Embryonic facial prominence (tissue), 1 donor: ENCODE measurements around the gene TRIL.

ENCODE experiments used
- DNase-seq: peaks from one replicate; pipeline ENCODE4 v3.0.0-alpha.2; 2016; ENCODE audit errors: extremely low spot score

Gene TRIL, protein sequence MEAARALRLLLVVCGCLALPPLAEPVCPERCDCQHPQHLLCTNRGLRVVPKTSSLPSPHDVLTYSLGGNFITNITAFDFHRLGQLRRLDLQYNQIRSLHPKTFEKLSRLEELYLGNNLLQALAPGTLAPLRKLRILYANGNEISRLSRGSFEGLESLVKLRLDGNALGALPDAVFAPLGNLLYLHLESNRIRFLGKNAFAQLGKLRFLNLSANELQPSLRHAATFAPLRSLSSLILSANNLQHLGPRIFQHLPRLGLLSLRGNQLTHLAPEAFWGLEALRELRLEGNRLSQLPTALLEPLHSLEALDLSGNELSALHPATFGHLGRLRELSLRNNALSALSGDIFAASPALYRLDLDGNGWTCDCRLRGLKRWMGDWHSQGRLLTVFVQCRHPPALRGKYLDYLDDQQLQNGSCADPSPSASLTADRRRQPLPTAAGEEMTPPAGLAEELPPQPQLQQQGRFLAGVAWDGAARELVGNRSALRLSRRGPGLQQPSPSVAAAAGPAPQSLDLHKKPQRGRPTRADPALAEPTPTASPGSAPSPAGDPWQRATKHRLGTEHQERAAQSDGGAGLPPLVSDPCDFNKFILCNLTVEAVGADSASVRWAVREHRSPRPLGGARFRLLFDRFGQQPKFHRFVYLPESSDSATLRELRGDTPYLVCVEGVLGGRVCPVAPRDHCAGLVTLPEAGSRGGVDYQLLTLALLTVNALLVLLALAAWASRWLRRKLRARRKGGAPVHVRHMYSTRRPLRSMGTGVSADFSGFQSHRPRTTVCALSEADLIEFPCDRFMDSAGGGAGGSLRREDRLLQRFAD

DNA sequence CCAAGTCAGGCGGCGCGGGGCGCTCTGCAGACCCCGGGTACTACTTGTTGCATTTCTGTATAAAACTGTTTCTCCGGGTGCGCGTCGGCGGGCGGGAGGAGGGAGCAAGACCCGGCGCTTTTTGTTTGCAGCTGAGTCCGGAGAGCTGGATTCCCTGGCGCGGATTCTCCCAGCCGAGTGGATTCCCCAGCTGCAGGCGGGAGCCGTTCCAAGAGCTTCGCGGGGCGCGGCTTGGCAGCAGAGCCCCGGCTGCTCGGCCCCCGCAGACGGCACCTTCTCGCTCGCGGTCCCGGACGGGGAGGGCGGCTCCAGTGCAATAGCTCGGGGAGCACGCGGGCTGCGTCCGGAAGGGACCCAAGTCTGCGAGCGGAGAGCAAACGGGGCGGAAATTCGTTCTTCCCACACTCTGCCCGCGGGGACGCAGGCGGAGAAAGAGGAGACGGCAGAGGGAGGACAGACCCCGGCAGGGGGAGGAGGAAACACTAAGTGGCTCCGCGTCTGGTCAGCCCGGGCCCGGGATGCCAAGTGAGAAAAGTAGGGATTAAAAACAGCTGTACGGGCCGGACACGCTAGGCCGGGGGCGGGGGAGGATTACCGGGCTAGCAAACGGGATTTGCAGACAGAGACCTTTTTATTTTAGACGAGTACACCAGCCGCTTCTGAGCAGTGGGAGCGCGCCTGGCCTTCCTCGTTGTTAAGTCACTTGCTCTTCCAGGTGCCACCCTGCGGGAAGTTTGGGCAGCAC is at the start of gene TRIL:
TSS of gene TRIL (minus strand) at position 96 of the 745 bp plus-strand sequence. CDS start 284 bp downstream, outside the sequence.
- peak; percentile 52 for DNase-seq

DNA sequence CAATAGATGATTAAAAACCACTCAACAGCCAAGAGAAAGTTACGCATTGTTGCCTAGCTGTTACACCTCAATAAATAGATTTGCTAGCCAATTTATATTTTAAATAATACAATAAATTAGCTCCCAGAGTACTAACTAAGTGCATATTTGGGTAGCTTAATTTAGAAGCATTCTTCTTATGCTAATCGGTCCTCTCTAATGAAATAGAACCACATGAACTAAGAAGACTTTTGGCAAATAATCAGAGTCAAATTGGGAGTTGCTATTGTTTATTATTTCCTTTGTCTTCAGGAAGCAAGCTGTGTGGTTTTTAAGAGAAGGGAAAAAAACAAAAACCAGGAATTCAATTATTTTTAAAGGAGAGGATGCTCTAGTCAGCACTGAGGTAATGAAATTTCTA is 49.0 kb upstream of the TRIL start:
- DNase-seq: no peak

DNA sequence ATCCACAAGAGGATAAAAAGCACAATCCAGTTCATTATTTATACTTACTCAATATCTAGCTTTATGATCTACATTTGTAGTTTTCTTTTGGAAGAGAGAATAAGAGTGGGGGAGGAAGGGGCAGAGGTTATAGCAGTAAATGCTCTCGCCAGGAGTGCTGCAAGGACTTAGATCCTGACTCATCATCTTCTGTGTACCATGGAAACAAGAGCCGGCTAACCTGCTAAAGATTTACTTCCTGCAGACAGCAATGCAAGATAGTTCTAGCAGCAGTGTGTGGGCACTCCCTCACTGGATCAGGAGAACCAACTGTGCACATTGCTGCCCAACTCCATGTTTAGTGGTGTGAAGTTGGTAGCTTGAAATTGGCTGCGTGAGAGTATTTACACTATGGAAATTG is 47.7 kb upstream of the TRIL start:
- no peak for DNase-seq

DNA sequence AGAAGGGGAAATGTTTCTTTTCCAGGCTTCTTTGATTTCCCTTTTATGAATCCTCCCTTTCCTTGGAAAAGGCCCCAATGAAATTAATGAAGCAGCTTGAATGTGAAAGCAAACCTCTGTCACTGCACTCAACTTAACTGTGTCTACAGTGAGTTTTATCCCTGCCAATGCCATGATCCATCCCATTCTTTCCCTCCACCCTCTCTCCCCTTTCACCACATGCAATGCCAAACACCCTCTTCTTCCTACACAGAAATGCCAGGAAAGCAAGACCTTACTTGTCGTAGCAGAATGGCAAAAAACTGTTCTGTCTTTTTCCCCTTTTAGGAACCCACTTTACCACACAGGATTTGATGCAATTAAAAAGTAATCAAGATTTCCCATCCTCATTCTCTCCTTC is 47.3 kb upstream of the TRIL start:
- DNase-seq: no peak

DNA sequence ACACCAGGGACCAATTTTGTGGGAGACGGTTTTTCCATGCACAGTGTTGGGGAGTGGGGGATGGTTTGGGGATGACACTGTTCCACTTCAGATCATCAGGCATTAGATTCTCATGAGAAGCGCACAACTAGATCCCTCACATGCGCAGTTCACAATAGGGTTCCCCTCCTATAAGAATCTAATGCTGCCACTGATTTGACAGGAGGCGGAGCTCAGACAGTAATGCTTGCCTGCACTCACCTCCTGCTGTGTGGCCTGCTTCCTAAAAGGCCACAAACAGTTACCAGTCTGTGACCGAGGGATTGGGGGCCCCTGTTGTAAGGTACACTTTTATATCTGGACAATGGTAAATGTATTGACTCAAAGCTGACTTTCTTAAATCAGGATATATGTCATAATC is 45.6 kb upstream of the TRIL start:
- no peak for DNase-seq

DNA sequence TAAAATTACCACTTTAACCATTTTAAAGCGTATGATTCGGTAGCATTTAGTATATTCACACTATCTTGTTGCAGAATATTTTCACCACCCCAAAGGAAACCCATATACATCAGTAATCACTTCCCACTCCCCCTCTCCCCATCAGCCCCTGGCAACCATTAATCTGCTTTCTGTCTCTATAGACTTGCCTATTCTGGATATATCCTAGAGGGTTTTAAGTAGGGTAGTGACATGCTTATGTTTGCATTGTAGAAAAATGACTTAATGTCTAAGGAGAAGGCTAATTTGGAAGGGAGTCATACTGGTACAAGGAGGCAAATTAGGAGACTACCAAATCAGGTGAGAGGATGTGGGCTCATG is 42.6 kb upstream of the TRIL start:
- DNase-seq: no peak

DNA sequence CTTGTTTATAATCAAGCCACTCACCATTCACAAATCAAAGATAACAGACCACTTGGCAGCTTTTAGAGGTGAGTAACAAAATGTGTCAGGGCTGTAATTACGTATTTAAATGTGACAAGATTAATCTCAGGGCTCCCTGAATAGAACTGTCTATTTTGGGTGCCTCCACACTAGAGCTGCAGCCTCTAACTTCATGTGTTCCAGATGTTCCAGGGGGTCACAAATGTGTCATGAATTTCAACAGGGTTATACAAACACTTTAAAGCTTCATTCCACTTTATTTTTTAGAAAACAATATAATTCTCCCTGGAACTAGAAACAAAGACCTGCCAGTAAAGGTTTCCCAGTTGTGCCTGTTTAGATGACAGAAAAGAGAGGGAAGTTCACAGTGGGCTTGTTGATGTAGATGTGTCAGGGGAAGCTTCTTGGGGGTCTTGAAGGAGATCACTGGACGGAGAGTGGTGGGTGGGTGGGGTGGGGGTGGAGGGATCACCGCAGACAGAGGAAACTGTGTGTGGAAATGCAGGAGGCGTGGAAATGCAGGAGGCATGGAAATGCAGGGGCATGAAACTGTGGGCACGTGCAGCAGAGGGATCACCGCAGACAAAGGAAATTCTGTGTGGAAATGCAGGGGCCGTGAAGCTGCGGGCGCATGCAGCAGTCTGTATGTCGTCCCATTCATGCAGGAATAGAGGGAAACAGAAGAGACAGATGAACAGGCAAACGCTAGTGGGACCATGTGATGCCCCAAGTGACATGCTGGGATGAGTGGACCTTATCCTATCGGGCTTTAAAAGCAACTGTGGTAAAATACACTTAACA is 42.0 kb upstream of the TRIL start:
- no peak for DNase-seq

DNA sequence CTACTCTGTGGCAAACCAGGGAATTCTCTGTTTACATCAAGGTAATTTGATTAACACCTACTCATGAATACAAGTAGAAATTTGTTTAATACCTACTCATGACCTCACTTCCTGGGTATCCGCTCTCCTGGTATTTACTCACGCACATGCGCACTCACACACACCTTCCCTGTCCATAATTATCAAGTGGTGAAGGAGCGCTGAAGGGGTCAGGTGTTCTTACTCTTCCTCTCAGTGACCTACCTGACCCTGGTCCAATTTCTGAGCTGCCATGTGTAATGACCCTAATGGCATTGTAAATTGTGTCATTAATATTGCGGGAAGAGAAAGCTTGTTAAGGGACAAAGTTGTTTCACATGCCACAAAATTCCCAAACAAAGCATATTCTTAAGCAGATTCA is 41.3 kb upstream of the TRIL start:
- no peak for DNase-seq

DNA sequence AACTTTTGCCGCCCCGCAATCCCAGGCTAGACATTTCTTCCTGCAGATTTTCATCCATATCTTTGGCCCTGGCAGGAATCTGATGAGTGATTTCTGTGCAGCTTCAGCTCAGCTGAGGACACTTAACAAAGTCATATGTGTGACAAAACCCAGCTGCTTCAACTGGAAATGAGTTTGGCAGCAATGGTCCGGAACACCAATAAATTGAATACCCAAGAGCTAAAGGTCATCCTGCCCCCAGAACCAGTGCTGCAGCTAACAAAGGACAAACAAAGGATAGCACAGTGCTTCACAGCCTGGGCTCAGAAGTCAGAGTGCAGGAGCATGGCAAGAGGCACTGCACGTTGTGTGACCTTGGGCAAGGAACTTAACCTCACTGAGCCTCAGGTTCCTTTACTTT is 40.0 kb upstream of the TRIL start:
- no peak for DNase-seq

DNA sequence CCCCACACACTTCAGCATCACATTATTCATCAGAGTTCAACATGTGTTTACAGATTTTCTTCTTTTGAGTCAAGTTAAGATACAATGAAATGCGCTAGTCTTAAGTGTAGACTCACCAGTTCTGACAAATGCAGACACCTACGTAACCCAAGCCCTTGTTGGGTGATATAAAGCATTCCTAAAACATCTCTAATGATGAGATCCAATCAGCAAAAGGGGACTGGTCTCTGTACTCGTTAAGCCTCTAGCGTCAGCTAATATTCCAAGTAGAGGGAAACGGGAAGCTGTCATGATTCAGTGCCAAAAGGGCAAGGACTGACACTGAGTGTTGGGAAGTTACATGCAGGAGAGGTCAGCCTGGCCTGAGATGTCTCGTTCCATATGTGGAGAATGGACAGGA is 38.7 kb upstream of the TRIL start:
- no peak for DNase-seq

DNA sequence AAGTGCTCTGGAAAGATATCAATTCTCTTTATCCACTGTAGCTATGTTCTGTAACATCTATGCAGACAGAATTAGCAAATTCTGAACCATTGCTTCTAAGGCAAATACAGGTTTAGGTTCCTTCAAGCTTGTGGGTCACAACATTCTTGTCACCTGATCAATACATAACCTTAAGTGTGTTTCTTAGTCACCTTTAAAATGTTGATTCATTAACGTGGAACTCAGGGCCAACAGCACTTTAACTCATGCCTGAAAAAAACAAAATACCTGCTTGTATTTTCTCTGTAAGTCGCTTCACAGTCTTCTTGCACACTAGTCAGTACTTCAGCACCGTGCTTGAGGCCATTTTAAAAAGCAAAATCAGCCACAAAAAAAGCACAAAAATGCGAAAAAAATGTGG is 35.2 kb upstream of the TRIL start:
- DNase-seq: no peak

DNA sequence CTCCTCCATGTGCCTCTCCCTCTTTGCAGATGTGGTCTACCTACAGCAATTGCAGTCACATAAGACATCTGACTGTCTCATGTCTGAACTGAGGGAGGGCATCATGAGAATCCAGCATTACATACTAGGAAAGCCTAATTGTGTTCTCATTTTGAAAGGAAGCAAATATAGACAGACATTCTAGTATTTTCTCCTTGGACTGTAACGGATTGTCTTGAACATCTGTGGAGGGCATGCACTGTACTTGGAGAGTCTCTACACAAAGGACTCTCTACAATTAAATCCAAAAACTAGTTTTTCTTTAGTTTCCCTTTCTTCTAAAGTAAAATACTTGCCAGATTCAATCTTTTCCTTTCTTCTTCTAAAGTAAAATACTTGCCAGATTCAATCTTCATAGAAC is 34.7 kb upstream of the TRIL start:
- DNase-seq: no peak

DNA sequence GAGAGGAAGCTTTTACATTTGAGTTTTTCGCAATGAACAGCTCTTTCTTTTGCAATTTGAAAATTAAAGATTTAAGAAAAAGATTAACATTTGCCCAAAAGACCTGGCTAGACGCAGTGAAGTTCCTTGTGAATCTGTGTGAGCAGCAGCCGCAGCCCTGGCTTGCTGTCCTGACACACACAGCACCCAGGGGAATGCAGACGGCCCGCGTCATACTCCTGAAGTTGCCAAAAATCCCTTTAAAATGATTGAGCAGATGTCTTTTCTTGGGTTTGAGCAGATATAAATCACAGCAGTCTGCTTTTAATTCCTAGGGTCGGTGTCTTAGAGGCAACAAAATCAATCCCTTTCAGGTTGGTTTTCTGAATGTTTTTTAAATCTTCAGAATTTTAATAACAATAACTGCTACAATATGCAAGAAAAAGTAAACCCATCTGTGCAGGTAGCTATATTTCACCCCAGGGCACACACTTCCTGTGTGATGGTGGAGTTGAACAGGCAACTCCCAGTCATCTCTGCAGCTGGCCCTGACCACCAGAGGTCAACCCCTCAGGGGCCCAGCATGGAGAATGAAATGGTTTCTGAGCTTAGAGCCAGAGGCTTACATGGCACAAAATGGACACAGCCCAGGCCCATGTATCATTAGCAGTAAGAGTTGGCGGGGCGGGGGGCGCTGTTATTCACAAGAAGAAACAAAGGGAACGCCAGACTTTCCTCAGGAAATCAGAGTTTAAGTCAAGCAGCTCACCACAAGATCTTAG is 32.2 kb upstream of the TRIL start:
- no peak for DNase-seq

DNA sequence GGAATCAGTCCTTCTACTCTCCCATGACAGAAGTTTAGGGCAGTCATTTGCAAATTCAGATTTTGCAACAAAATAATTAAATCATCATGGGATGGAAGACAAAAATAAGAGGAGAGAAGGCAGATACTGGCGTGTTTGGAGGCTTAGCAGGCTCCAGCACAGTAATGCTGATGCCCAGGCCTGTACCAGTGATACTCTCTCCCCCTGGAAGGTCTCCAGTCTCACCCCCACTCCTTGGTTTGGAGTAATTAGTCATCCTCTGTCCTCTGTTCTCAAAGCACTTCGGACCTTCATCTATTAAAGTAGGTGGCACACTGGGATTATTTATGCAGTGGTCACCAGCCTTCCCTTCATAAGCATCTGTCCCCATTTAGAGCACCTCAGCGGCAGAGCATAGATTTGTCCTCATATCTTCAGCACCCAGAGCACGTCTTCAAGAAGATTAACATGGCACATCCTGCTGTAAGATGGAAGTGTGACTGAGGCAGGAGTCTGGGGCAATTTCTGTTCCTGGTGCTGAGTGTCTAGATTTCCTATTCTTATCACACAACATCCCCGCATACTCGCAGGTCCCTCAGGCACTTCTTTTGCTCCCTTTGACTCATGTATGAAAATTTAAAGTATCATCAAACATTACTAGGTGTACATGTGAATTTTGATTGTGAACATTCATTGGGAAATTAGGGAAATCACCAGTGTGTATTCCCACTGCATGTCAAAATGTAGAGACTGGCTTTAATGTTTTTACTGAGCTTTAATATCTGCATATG is 31.3 kb upstream of the TRIL start:
- no peak for DNase-seq

DNA sequence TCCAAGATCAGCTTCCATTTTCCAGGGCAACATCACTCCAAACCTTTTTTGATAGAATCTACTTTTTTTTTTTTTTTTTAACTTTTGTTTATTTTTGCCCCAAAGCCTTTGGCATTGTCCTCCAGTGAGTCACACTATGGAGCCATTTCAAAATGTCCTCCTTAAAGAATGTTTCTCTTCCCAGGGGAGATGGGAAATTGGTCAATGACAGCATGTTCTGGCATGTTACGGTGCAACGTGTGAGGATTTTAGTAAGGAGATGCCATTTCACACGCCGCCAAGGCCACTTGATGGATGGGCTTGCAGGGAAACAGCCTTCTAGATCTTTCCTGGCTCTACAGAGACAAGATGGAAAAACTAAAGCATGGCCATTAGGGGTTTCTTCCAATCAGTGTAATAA is 30.7 kb upstream of the TRIL start:
- no peak for DNase-seq

DNA sequence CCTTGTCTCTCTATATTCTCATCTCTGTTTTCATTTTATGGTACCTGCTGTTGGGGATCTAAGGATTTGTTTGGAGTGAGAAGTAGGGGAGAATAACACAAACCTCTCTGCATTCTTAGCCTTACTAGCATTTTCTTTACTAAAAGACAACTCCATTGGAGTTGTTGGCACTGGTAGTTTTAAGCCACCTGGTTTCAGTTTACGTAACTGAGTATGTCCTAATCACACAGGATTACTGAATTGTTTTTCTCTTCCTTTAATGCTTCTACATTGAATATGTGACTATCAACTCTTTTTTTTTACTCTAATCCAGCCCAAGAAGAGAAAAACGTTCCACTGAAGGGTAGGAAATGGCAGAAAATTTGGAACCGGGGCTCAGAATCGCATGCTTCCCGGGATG is 30.0 kb upstream of the TRIL start:
- no peak for DNase-seq

DNA sequence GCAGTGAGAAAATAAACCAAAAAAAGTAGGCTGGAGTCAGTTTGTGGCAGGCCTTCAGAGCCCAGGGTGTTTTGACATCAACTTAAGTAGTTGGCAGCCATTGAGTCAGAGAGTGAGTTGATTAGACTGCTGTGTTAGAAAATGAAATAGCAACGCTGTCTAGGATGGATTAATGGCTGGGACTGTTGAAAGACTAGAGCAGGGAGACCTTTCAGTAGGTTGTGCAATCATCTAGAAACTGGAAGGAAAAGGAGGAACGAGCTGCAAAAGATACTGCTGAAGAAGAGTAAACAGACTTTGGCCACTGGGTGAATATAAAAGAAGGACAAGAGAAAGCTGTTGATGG is 28.6 kb upstream of the TRIL start:
- DNase-seq: no peak

DNA sequence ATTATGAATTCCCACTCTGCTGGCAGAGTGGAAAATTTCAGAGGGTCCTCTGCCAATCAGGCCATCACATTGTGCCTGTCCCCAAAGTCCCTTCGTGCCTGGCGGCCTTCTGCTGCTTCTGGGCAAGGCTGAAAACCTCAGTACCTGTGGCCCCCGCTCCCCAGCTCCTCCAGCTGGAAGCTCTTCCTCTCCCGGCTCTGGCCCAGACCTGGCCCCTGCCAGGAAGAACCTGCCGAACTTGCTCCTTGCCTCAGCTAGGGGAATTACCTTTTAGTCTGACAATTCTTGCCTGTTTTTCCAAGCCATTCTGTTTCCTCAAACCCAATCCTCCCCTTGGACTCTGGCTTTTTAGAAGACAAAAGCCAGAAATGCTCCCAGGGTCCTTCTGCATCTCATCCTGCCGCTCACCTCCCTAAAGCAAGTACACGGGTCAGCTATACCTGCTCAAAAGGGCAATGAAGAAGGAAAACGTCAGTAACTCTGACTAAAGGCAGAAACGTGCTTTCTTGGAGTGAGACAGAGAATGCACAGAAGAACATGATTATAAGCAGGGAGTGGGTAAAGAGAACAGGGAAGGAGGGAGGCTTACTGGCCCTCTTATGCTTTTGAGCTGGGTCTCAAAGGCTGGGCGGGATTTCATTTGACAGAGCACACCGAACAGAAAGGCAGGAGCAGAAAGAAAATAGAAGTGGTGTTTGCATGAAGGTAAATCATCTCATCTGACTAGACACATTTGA is 28.1 kb upstream of the TRIL start:
- no peak for DNase-seq

DNA sequence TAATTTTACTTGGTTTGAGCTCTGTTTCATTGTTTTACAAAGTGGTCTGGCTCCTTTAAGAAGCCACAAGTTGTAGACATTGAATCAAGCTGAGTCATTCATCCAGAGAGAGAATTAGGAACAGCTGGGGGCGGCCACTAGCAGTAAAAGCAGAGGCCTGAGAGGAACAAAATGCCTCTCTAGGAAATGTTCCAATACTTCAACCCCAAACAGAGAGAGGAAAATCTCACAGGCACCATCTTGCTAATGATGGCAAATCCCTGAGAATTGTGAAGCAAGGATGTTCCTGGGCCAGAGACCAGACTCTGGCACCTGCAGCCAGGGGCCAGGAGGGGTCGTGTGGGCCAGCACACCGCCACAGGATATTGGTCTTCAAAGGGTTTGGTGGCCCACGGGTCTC is 26.5 kb upstream of the TRIL start:
- peak; percentile 56 for DNase-seq

DNA sequence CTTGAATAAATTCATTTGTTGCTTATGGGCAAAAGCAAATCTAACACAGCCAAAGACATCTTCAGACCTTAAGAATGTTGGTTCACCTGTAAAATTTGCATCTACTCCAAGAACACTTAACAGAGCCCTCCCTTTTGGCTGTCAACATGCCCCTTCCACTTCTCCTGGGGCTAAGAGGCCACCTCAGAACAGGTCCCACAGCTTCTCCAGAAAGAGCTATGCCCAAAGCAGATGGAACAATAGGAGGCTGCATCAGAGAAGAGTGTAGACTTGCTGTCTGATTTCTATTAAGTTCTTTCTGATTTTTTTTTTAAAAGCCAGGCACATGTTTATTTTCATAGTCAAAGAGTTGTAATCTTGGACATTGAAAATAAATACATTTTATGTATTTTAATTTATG is 26.1 kb upstream of the TRIL start:
- no peak for DNase-seq
